ENCODE measurements around the gene ARHGEF25. TPM values are rescaled to one million over a fixed set of nuclear protein-coding genes. Genes with fewer than 3 reads are reported as not detected.

The ARHGEF25 gene
- total RNA-seq, 2 donors from 2014 or later, result 12.7 to 20.1 TPM

DNA sequence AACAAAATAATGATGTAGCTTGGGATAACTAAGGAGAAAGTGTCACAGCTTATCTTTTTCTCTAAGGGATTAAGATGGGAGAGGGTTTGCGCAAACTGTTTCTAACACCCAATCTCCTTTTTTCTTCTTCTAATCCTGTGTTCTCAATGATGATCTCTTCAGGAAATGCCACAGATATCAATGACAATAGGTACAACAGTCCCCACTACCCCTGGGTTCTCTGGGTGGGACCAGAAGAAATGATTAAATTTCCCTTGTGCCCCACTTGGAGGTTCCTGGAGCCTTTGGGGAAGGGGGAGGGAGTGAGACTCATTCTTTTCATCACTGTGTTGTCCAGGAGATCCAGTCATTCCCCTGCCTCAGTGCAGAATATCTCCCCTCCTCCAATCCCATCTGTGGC lies 28.8 kb upstream of the ARHGEF25 start:
- H3K9ac ChIP-seq (ENCODE audit: extremely low read depth, low read length, poor library complexity, severe bottlenecking), result no peak overlapping the region
- Mint-ChIP-seq H3K36me3 (ENCODE audit: low read depth) (peaks cover 19% of the 10 kb centered on the region), H3K4me1 (peaks cover 8% of the 10 kb centered on the region), H3K9me3 (no peaks in the 10 kb centered on the region), H3K27ac (no peak overlapping the region), H3K27me3 (ENCODE audit: insufficient read depth) (peaks cover 4% of the 10 kb centered on the region), H3K4me3 (no peak overlapping the region)
- H3K4me3 ChIP-seq (ENCODE audit: low read length), result no peak overlapping the region
- no peaks in the 10 kb centered on the region for H3K4me1 ChIP-seq (ENCODE audit: control insufficient read depth, insufficient read depth, low read length)
- H3K36me3 ChIP-seq (ENCODE audit: control insufficient read depth, insufficient read depth, low read length), result no peaks in the 10 kb centered on the region
- TF ChIP-seq, protein P1, sequence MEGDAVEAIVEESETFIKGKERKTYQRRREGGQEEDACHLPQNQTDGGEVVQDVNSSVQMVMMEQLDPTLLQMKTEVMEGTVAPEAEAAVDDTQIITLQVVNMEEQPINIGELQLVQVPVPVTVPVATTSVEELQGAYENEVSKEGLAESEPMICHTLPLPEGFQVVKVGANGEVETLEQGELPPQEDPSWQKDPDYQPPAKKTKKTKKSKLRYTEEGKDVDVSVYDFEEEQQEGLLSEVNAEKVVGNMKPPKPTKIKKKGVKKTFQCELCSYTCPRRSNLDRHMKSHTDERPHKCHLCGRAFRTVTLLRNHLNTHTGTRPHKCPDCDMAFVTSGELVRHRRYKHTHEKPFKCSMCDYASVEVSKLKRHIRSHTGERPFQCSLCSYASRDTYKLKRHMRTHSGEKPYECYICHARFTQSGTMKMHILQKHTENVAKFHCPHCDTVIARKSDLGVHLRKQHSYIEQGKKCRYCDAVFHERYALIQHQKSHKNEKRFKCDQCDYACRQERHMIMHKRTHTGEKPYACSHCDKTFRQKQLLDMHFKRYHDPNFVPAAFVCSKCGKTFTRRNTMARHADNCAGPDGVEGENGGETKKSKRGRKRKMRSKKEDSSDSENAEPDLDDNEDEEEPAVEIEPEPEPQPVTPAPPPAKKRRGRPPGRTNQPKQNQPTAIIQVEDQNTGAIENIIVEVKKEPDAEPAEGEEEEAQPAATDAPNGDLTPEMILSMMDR (conservative IDR thresholded peaks at IDR 0.05), result no peak
- no peak for DNase-seq
- H3K27me3 ChIP-seq (ENCODE audit: control insufficient read depth, insufficient read depth, low read length, poor library complexity, severe bottlenecking), result peaks cover 47% of the 10 kb centered on the region
- no peak overlapping the region for H3K27ac ChIP-seq (ENCODE audit: low read depth, low read length)
- H3K9me3 ChIP-seq (ENCODE audit: control insufficient read depth, low read length), result no peaks in the 10 kb centered on the region
- WGBS, 2 experiments (ENCODE audit: insufficient coverage in 1 of 2, insufficient read length in 1 of 2), result 83 to 100% methylated on average over 1 of the region's 1 CpG

DNA sequence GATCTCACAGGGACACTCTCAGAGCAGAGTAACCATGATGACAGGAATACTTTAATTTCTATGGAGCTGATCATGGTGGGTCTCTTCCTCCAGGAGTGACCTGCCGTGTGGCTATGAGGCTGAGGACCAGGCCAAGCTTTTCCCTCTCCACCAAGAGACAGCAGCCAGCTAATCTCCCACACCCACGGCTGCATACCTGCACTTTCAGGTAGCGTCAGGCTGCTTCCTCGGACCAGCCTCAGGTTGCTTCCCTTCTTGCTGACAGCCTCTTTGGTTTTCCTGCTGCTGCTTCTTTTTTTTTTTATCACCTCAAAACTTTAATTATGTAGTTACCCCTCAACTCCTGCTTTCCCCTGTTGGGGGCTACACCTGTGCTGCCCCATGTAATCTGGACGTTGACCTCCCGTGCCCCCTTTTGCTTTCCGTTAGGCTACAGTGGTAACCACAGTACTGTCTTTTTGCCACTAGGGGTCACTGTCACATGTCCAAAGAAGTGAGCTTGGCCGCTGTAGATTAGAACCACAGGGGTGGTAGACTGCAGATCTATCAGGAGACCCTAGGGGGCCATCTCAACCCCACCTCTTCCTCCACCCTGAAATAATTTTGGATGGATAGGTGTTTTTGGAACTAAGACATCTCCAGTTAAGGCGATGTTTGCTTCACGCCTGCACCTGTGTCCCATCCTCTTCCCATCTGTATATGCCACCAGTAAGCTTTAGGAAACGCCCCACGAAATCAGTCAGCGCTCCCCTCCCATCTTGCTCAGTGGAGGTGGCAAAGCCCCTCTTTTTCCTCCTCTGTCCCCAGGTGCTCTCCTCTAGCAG lies 28.0 kb upstream of the ARHGEF25 start:
- Mint-ChIP-seq H3K4me3 (no peak overlapping the region), H3K27me3 (ENCODE audit: insufficient read depth) (peaks cover 4% of the 10 kb centered on the region), H3K9me3 (no peaks in the 10 kb centered on the region), H3K27ac (no peak overlapping the region), H3K36me3 (ENCODE audit: low read depth) (peaks cover 16% of the 10 kb centered on the region), H3K4me1 (peaks cover 8% of the 10 kb centered on the region)
- no peak overlapping the region for H3K27ac ChIP-seq (ENCODE audit: low read depth, low read length)
- TF ChIP-seq, protein P1 (conservative IDR thresholded peaks at IDR 0.05), result peak; percentile 98
- no peak overlapping the region for H3K4me3 ChIP-seq (ENCODE audit: low read length)
- no peak overlapping the region for H3K9ac ChIP-seq (ENCODE audit: extremely low read depth, low read length, poor library complexity, severe bottlenecking)
- no peaks in the 10 kb centered on the region for H3K4me1 ChIP-seq (ENCODE audit: control insufficient read depth, insufficient read depth, low read length)
- H3K36me3 ChIP-seq (ENCODE audit: control insufficient read depth, insufficient read depth, low read length), result no peaks in the 10 kb centered on the region
- H3K9me3 ChIP-seq (ENCODE audit: control insufficient read depth, low read length), result no peaks in the 10 kb centered on the region
- H3K27me3 ChIP-seq (ENCODE audit: control insufficient read depth, insufficient read depth, low read length, poor library complexity, severe bottlenecking), result peaks cover 55% of the 10 kb centered on the region
- 61 to 80% methylated on average over 11 to 13 of the region's 13 CpGs for WGBS, 2 experiments (ENCODE audit: insufficient coverage in 1 of 2, insufficient read length in 1 of 2)
- DNase-seq, result peak; percentile 95

DNA sequence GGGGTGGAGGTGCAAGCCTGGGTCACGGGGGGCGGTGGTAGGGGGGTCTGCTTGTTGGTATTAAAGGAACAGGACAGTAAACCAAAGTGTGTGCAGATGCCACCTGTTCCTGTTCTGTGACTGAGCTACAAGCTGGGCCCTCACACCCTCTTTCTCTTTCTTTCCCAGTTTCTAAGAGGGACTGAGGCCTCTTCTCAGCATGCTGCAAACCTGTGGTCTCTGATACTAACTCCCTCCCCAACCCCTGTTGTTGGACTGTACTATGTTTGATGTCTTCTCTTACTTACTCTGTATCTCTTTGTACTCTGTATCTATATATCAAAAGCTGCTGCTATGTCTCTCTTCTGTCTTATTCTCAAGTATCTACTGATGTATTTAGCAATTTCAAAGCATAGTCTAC lies 27.2 kb upstream of the ARHGEF25 start:
- Histone ChIP-seq H3K27ac (ENCODE audit: low read depth, low read length) (no peak overlapping the region), H3K27me3 (ENCODE audit: control insufficient read depth, insufficient read depth, low read length, poor library complexity, severe bottlenecking) (peaks cover 64% of the 10 kb centered on the region), H3K9ac (ENCODE audit: extremely low read depth, low read length, poor library complexity, severe bottlenecking) (no peak overlapping the region), H3K4me3 (ENCODE audit: low read length) (no peak overlapping the region), H3K36me3 (ENCODE audit: control insufficient read depth, insufficient read depth, low read length) (no peaks in the 10 kb centered on the region), H3K4me1 (ENCODE audit: control insufficient read depth, insufficient read depth, low read length) (no peaks in the 10 kb centered on the region), H3K9me3 (ENCODE audit: control insufficient read depth, low read length) (no peaks in the 10 kb centered on the region)
- Mint-ChIP-seq H3K27ac (no peak overlapping the region), H3K4me3 (no peak overlapping the region), H3K36me3 (ENCODE audit: low read depth) (peaks cover 11% of the 10 kb centered on the region), H3K27me3 (ENCODE audit: insufficient read depth) (peaks cover 4% of the 10 kb centered on the region), H3K9me3 (no peaks in the 10 kb centered on the region), H3K4me1 (peaks cover 8% of the 10 kb centered on the region)
- DNase-seq, result no peak
- TF ChIP-seq, protein P1 (conservative IDR thresholded peaks at IDR 0.05), result no peak
- 96% methylated on average over 2 of the region's 2 CpGs; no CpG with 5 or more reads in 1 of the 2 experiments for WGBS, 2 experiments (ENCODE audit: insufficient coverage in 1 of 2, insufficient read length in 1 of 2)

All from endodermal cell (in vitro differentiated cells).